Measurements from ENCODE around the gene SELENON.

Gene SELENON

GRCh38 chr1:25799935-25800702 is at the start of gene SELENON:
Gene SELENON, plus strand, starts transcription at chr1:25800193. Its CDS starts 38 bp downstream, at chr1:25800231.
- DNase-seq, result peak in 1 of 2 donors; percentile 34

GRCh38 chr1:25750923-25751605 is 48.9 kb upstream of the SELENON start:
- DNase-seq, result no peak

- no peak for DNase-seq
These were observed 45.4 kb upstream of the SELENON start for GRCh38 chr1:25754470-25755181.

- no peak for DNase-seq
These were observed 44.4 kb upstream of the SELENON start for GRCh38 chr1:25755475-25756125.

GRCh38 chr1:25756215-25756614 is 43.8 kb upstream of the SELENON start:
- peak in 1 of 2 donors; percentile 44 for DNase-seq

GRCh38 chr1:25757151-25757845 is 42.7 kb upstream of the SELENON start:
- no peak for DNase-seq

GRCh38 chr1:25757846-25758185 is 42.2 kb upstream of the SELENON start:
- DNase-seq, result no peak

- DNase-seq, result no peak
These were observed 41.4 kb upstream of the SELENON start for GRCh38 chr1:25758466-25759070.

- no peak for DNase-seq
These were observed 39.8 kb upstream of the SELENON start for GRCh38 chr1:25760122-25760719.

GRCh38 chr1:25760871-25761270 is 39.1 kb upstream of the SELENON start:
- DNase-seq, result no peak

GRCh38 chr1:25763493-25763892 is 36.5 kb upstream of the SELENON start:
- no peak for DNase-seq

GRCh38 chr1:25765136-25765922 is 34.7 kb upstream of the SELENON start:
- DNase-seq, result no peak

- DNase-seq, result no peak
These were observed 33.9 kb upstream of the SELENON start for GRCh38 chr1:25765923-25766589.

GRCh38 chr1:25766721-25767436 is 33.1 kb upstream of the SELENON start:
- no peak for DNase-seq

GRCh38 chr1:25767437-25767770 is 32.6 kb upstream of the SELENON start:
- no peak for DNase-seq

GRCh38 chr1:25768999-25769398 is 31.0 kb upstream of the SELENON start:
- DNase-seq, result no peak

GRCh38 chr1:25769625-25770383 is 30.2 kb upstream of the SELENON start:
- DNase-seq, result no peak

GRCh38 chr1:25770541-25771220 is 29.3 kb upstream of the SELENON start:
- no peak for DNase-seq
